ENCODE data around the gene CCRL2. TPM values are rescaled to one million over a fixed set of nuclear protein-coding genes. Genes with fewer than 3 reads are reported as not detected.

The CCRL2 gene
- total RNA-seq, 1 donor from 2014 or later = not detected

DNA sequence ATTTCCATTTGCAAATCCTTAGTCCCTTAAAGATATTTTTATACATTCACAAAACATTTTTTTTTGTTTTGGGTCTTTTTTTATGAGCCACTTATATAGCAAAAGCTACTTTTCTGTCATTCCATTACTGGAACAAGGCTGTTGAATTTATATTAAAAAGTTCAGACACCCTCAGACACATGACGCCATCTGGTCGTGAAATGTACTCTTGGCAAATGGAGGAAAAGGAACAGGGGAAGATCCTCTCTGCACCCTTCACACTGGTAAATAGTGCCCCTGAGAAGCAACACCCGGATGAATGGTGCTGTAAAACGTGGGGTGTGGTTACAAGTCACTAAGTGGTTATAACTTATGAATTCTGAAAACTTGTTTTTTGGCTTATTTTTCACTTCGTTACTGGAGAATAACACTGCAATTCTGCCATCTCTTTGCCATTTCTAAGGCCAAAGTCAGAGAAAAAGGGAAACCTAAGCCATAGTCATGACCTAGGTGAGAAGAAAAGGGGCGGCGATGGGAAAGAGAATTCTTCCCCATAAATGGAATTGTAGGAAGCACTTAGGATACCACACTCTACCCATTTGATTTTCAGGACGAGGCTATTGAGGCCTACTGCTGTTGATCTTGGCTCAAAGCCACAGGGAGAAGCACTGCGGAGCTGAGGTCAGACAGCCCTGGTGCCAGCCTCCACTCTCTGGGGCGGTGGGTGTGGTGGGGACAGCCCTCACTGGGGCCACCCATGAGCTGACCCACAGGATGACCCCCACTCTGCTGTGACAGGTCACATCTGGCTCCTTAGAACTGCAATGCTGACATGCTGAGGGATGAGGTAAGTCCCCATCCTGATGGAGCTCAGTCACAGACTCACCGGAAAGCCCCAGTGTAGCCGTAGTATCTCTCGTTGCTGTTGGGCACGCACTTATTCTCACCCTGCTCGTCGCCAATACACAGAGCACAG is 35.8 kb downstream of the CCRL2 start:
- Mint-ChIP-seq H3K27ac (ENCODE audit: unreplicated experiment) (no peak overlapping the region), H3K4me3 (ENCODE audit: unreplicated experiment) (no peak overlapping the region)

DNA sequence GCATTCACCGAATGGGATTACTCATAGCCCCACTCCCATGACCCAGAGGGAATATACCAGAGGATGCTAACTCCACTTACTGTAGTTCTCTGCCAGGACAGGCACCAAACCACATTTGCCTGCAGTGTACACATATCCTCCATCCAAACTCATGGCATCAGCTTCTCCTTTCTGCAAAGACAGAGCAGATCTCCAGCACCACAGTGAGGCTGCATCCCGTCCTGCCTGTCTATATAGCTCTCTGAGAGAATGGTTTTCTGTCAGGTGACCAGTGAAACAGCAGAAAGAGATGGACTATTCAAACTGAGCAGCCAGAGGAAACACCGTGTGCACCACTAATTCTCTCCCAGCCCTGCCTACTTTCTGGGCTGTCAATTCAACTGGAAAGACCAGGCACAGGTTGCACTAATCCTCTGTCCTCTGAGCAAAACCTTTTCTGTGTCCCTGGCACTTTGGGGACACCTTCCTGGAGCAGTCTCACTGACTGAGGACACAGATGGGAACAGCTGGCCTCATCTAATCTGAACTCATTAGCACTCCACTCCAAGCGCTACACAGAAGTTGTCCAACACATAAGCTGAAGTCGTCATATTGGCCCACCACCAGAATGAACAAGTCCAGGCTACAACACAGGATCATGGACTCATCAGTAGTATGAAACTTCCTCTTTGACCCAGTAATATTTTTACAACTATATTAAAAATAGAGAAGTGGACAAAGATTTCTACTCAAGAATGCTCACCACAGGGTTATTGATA is 40.3 kb downstream of the CCRL2 start:
- Mint-ChIP-seq H3K4me3 (ENCODE audit: unreplicated experiment) (no peak overlapping the region), H3K27ac (ENCODE audit: unreplicated experiment) (no peak overlapping the region), H3K9me3 (ENCODE audit: low read depth) (no peaks in the 10 kb centered on the region), H3K4me1 (ENCODE audit: low read depth) (no peaks in the 10 kb centered on the region), H3K36me3 (ENCODE audit: low read depth) (no peaks in the 10 kb centered on the region), H3K27me3 (ENCODE audit: low read depth) (peaks cover 33% of the 10 kb centered on the region)
- no peak for DNase-seq (ENCODE audit: low spot score)
- TF ChIP-seq, protein P1, sequence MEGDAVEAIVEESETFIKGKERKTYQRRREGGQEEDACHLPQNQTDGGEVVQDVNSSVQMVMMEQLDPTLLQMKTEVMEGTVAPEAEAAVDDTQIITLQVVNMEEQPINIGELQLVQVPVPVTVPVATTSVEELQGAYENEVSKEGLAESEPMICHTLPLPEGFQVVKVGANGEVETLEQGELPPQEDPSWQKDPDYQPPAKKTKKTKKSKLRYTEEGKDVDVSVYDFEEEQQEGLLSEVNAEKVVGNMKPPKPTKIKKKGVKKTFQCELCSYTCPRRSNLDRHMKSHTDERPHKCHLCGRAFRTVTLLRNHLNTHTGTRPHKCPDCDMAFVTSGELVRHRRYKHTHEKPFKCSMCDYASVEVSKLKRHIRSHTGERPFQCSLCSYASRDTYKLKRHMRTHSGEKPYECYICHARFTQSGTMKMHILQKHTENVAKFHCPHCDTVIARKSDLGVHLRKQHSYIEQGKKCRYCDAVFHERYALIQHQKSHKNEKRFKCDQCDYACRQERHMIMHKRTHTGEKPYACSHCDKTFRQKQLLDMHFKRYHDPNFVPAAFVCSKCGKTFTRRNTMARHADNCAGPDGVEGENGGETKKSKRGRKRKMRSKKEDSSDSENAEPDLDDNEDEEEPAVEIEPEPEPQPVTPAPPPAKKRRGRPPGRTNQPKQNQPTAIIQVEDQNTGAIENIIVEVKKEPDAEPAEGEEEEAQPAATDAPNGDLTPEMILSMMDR (IDR thresholded peaks at IDR 0.05) = no peak

More for the DNA sequence above, 35.8 kb downstream of the CCRL2 start:
- TF ChIP-seq, protein P1 (IDR thresholded peaks at IDR 0.05) = peak; percentile 79
- Mint-ChIP-seq H3K9me3 (ENCODE audit: low read depth) (no peaks in the 10 kb centered on the region), H3K36me3 (ENCODE audit: low read depth) (no peaks in the 10 kb centered on the region), H3K4me1 (ENCODE audit: low read depth) (no peaks in the 10 kb centered on the region), H3K27me3 (ENCODE audit: low read depth) (peaks cover 22% of the 10 kb centered on the region)
- no peak for DNase-seq (ENCODE audit: low spot score)

DNA sequence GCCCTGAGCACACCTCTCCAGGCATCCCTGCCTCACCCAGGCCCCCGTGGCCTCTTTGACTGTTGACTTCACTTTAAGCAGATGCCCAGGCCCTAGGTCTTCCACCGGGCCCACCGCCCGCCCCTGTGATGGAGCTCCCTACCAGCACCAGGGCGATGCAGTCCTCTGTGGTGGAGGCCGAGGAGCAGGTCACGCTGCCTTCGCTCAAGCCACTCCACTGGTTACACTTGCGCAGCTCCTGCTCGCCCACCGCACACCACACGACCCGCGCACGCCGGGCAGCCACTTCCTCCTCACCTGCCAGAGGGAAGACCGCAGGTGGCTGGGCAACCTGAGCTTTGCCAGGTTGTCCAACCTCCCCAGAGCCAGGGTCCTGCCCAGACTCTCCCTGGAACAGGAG is 41.7 kb downstream of the CCRL2 start:
- Mint-ChIP-seq H3K27me3 (ENCODE audit: low read depth) (peaks cover 46% of the 10 kb centered on the region), H3K27ac (ENCODE audit: unreplicated experiment) (no peak overlapping the region), H3K36me3 (ENCODE audit: low read depth) (no peaks in the 10 kb centered on the region), H3K4me1 (ENCODE audit: low read depth) (no peaks in the 10 kb centered on the region), H3K4me3 (ENCODE audit: unreplicated experiment) (no peak overlapping the region), H3K9me3 (ENCODE audit: low read depth) (no peaks in the 10 kb centered on the region)
- TF ChIP-seq, protein P1 (IDR thresholded peaks at IDR 0.05) = no peak
- DNase-seq (ENCODE audit: low spot score) = no peak

DNA sequence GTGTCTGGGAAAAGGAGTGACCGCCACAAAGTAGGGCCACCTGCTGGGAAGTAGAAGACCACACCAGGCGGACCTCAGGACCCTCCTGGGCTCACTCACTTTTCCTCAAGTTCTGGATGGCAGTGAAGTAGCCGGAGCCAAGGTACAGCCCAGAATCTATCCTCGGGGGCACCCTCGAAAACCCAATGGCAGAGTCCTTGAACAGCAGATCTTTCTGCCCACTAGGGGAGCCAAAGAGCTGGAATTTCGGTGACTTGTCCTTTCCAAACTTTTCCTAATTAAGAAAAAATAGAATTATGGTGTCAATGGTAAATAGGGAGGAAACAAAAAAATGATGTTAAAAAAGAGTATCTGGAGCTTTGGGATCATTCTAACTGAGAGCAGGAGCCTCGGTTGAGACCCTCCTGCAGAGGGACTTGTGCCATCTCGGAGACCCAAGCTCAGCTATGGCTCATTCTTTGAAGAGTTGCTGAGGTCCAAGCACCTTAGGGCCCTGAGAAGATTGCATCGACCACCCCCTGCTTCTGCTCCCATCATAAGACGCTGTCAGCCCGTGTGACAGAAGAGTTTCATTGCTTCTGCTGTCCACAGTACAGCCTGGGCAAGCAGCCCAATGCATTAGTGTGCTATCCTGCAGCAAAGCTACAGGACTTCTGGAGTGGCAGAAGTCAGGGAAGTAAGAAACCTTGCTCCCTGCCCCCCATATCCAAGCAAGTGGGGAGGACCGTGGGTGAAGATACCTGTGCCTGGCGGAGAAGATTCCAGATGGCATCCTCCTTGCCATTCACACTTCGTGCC is 42.9 kb downstream of the CCRL2 start:
- Mint-ChIP-seq H3K9me3 (ENCODE audit: low read depth) (no peaks in the 10 kb centered on the region), H3K27ac (ENCODE audit: unreplicated experiment) (no peak overlapping the region), H3K27me3 (ENCODE audit: low read depth) (peaks cover 51% of the 10 kb centered on the region), H3K4me1 (ENCODE audit: low read depth) (no peaks in the 10 kb centered on the region), H3K36me3 (ENCODE audit: low read depth) (no peaks in the 10 kb centered on the region), H3K4me3 (ENCODE audit: unreplicated experiment) (no peak overlapping the region)
- TF ChIP-seq, protein P1 (IDR thresholded peaks at IDR 0.05) = peak; percentile 76
- DNase-seq (ENCODE audit: low spot score) = no peak
